Measurements from ENCODE around the gene CFAP77. TPM values are rescaled to one million over a fixed set of nuclear protein-coding genes. Genes with fewer than 3 reads are reported as not detected.

CFAP77 gene
- total and polyA plus RNA-seq, 2 of the 4 experiments (the other 2 are of a cell fraction) = not detected

GRCh38 chr9:132557159-132557558, 147.1 kb downstream of the CFAP77 start:
- Histone ChIP-seq H2BK15ac (ENCODE audit: low read depth, low read length) (no peak overlapping the region), H3K27me3 (ENCODE audit: control insufficient read depth, insufficient read depth, low read length) (peaks cover 45% of the 10 kb centered on the region), H3K4me3 (ENCODE audit: insufficient read depth, low read depth, low read length) (no peak overlapping the region), H3K4me1 (ENCODE audit: control insufficient read depth, insufficient read depth, low read length) (no peaks in the 10 kb centered on the region), H2AFZ (replicated peaks; ENCODE audit: low read length, poor library complexity) (peak overlapping the region; percentile 41), H3K9ac (ENCODE audit: low read depth, low read length) (no peak overlapping the region), H3K27ac (ENCODE audit: insufficient read depth, low read length) (no peak overlapping the region), H2BK120ac (ENCODE audit: low read depth, low read length) (no peak overlapping the region), H3K14ac (replicated peaks; ENCODE audit: low read depth, low read length) (no peak overlapping the region), H2AK5ac (ENCODE audit: low read depth, low read length) (no peak overlapping the region), H2BK5ac (ENCODE audit: low read depth, low read length, poor library complexity, severe bottlenecking) (no peak overlapping the region), H3K56ac (ENCODE audit: extremely low read depth, insufficient read depth, low read length) (no peak overlapping the region), H3K79me1 (ENCODE audit: low read depth in 1 of 2, low read length in 2 of 2) (no peaks in the 10 kb centered on the region), H3K18ac (ENCODE audit: low read depth, low read length) (no peak overlapping the region), H4K5ac (ENCODE audit: low read depth, low read length) (no peak overlapping the region), H2BK20ac (ENCODE audit: low read depth, low read length) (no peak overlapping the region), H3K23ac (ENCODE audit: low read depth, low read length) (no peak overlapping the region), H3K36me3 (ENCODE audit: control insufficient read depth, insufficient read depth, low read length) (no peaks in the 10 kb centered on the region), H3K4ac (ENCODE audit: low read depth, low read length) (no peak overlapping the region), H2AK9ac (replicated peaks; ENCODE audit: low read depth, low read length, poor library complexity) (no peak overlapping the region), H4K8ac (ENCODE audit: low read depth in 2 of 2, low read length in 2 of 2) (no peak overlapping the region), H3K9me3 (ENCODE audit: control insufficient read depth, insufficient read depth, low read length) (peaks cover 3% of the 10 kb centered on the region), H3K9me1 (ENCODE audit: insufficient read depth, low read length) (no peaks in the 10 kb centered on the region), H4K20me1 (ENCODE audit: insufficient read depth, low read length) (no peaks in the 10 kb centered on the region), H4K91ac (ENCODE audit: insufficient read depth, low read depth, low read length) (no peak overlapping the region), H3K4me2 (ENCODE audit: low read depth, low read length) (no peak overlapping the region)
- ATAC-seq (ENCODE audit: low read depth) (no peak), DNase-seq (no peak)
- TF ChIP-seq CHD1 (IDR thresholded peaks at IDR 0.05; ENCODE audit: low read depth, low read length) (no peak), RFX5 (IDR thresholded peaks at IDR 0.05; ENCODE audit: low read depth, low read length) (no peak), MXI1 (IDR thresholded peaks at IDR 0.05; ENCODE audit: borderline replicate concordance, low read depth, low read length) (no peak), RAD21 (IDR thresholded peaks at IDR 0.05; ENCODE audit: low read length) (no peak), POLR2A (IDR thresholded peaks at IDR 0.05; ENCODE audit: low read depth, low read length) (no peak), USF2 (IDR thresholded peaks at IDR 0.05; ENCODE audit: low read depth, low read length) (no peak), NFE2L2 (IDR thresholded peaks at IDR 0.05; ENCODE audit: low read depth, low read length) (no peak), FOS (IDR thresholded peaks at IDR 0.05; ENCODE audit: low read depth, low read length) (no peak), MAZ (IDR thresholded peaks at IDR 0.05; ENCODE audit: borderline replicate concordance, low read depth, low read length) (no peak), SMC3 (IDR thresholded peaks at IDR 0.05; ENCODE audit: low read depth, low read length) (no peak), MAFK (IDR thresholded peaks at IDR 0.05; ENCODE audit: low read depth, low read length) (no peak), BHLHE40 (IDR thresholded peaks at IDR 0.05; ENCODE audit: low read depth, low read length) (no peak), CEBPB (IDR thresholded peaks at IDR 0.05; ENCODE audit: low read depth, low read length) (no peak)
- TF ChIP-seq, protein P1, sequence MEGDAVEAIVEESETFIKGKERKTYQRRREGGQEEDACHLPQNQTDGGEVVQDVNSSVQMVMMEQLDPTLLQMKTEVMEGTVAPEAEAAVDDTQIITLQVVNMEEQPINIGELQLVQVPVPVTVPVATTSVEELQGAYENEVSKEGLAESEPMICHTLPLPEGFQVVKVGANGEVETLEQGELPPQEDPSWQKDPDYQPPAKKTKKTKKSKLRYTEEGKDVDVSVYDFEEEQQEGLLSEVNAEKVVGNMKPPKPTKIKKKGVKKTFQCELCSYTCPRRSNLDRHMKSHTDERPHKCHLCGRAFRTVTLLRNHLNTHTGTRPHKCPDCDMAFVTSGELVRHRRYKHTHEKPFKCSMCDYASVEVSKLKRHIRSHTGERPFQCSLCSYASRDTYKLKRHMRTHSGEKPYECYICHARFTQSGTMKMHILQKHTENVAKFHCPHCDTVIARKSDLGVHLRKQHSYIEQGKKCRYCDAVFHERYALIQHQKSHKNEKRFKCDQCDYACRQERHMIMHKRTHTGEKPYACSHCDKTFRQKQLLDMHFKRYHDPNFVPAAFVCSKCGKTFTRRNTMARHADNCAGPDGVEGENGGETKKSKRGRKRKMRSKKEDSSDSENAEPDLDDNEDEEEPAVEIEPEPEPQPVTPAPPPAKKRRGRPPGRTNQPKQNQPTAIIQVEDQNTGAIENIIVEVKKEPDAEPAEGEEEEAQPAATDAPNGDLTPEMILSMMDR (conservative IDR thresholded peaks at IDR 0.05; ENCODE audit: low read depth, low read length) = no peak
- TF ChIP-seq, protein P2, sequence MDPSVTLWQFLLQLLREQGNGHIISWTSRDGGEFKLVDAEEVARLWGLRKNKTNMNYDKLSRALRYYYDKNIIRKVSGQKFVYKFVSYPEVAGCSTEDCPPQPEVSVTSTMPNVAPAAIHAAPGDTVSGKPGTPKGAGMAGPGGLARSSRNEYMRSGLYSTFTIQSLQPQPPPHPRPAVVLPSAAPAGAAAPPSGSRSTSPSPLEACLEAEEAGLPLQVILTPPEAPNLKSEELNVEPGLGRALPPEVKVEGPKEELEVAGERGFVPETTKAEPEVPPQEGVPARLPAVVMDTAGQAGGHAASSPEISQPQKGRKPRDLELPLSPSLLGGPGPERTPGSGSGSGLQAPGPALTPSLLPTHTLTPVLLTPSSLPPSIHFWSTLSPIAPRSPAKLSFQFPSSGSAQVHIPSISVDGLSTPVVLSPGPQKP (IDR thresholded peaks at IDR 0.05; ENCODE audit: borderline replicate concordance, low read depth, low read length) = no peak
- WGBS, 2 experiments (ENCODE audit: extremely low coverage in 2 of 2, insufficient read length in 1 of 2) = 79% methylated on average over 10 of the region's 15 CpGs; no CpG with 5 or more reads in 1 of the 2 experiments
- no TSS peak for BruUV-seq (replicated peaks)
- ChIA-PET CTCF (interaction anchor here (0.6 kb wide), 1 partner anchor 263 kb away, joined by 3 read pairs; no protein-coding TSS in a partner anchor), POLR2A (ENCODE audit: unreplicated experiment) (no interaction called here)
- intact Hi-C loops (cut with micrococcal nuclease) = no loop called here
- dilution Hi-C loops (cut with HindIII; ENCODE audit: low sequenced_read_pairs, unreplicated experiment) = no loop called here
- in situ Hi-C loops (cut with MboI; ENCODE audit: low sequenced_read_pairs) = no loop called here
